ENCODE results near the gene IFIT3. TPM values are rescaled to one million over a fixed set of nuclear protein-coding genes. Genes with fewer than 3 reads are reported as not detected.

Gene IFIT3
- total RNA-seq, 3 donors from 2014 or later (not counting 1 experiment from before 2014, with no cell fraction given) = 12.0 to 31.7 (median 12.2) TPM

GRCh38 chr10:89308736-89309135 lies 19.1 kb upstream of the IFIT3 start:
- H3K4me1 Mint-ChIP-seq = peaks cover 16 to 18% of the 10 kb centered on the region in 2 donors
- H3K4me1 ChIP-seq (ENCODE audit: control insufficient read depth, insufficient read depth, low read length) = peaks cover 5% of the 10 kb centered on the region
- intact Hi-C loops (cut with micrococcal nuclease) = loop anchor here (2.0 kb wide), 1 partner anchor 18 kb away; the partner anchor contains the start of gene IFIT3
- H3K27me3 Mint-ChIP-seq (ENCODE audit: low read depth in 2 of 2) = peaks cover 5 to 6% of the 10 kb centered on the region in 2 donors
- peaks cover 58% of the 10 kb centered on the region for H3K36me3 Mint-ChIP-seq
- H3K27me3 ChIP-seq (ENCODE audit: control insufficient read depth, insufficient read depth, low read length) = no peaks in the 10 kb centered on the region
- H3K27ac ChIP-seq (ENCODE audit: low read length) = no peak overlapping the region
- no peaks in the 10 kb centered on the region for H3K9me3 ChIP-seq (ENCODE audit: control insufficient read depth, insufficient read depth, low read length)
- no peak overlapping the region for H3K4me3 ChIP-seq (ENCODE audit: low read length)
- 94% methylated on average over 3 of the region's 4 CpGs for WGBS (ENCODE audit: insufficient coverage)
- ATAC-seq (no peak), DNase-seq (no peak)
- H3K27ac Mint-ChIP-seq = no peak overlapping the region
- H3K36me3 ChIP-seq (ENCODE audit: control insufficient read depth, insufficient read depth, low read length) = peaks cover 22% of the 10 kb centered on the region
- no peaks in the 10 kb centered on the region for H3K9me3 Mint-ChIP-seq
- H3K4me3 Mint-ChIP-seq = no peak overlapping the region
- TF ChIP-seq, protein P1, sequence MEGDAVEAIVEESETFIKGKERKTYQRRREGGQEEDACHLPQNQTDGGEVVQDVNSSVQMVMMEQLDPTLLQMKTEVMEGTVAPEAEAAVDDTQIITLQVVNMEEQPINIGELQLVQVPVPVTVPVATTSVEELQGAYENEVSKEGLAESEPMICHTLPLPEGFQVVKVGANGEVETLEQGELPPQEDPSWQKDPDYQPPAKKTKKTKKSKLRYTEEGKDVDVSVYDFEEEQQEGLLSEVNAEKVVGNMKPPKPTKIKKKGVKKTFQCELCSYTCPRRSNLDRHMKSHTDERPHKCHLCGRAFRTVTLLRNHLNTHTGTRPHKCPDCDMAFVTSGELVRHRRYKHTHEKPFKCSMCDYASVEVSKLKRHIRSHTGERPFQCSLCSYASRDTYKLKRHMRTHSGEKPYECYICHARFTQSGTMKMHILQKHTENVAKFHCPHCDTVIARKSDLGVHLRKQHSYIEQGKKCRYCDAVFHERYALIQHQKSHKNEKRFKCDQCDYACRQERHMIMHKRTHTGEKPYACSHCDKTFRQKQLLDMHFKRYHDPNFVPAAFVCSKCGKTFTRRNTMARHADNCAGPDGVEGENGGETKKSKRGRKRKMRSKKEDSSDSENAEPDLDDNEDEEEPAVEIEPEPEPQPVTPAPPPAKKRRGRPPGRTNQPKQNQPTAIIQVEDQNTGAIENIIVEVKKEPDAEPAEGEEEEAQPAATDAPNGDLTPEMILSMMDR (IDR thresholded peaks at IDR 0.05) = no peak

DNA sequence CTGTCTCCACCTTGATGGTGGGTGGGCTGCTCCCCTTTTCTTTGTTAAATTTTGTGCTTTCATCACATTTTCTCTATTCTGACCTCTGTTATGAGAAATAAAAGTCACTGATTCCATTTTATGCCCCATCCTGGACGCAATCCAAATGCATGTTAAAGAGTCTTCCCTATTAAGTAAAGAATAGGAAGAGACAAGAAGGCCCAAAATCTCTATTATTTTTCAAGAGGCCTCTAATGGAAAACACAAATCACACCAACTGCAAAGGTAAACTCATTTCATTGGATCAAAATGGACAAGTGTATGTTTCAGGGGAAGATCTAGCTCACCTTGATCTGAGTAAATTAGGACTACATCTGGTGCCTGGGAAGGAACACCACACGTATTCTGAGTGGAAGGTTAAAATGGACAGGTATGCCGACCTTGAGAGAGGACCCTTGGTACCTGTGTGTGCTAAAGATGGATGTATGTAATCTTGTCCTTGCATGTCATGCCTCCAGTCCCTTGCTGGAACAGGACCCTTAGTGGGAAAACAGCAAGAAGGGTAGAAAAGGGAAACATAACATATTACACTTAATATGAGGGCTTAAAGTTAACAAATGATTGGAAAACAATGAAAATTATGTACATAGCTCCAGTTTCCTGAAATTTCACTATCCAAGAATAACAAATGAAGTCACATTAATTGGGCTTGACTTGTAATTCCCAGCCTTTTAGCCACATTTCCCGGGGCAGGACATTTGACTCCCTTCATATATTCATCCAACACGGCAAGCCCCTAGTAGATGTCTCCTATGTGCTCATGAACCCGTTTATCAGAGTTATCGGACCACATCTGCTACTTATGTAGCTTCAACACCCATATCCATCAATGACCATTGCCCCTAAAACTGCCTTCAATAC lies 18.4 kb upstream of the IFIT3 start:
- ATAC-seq (no peak), DNase-seq (no peak)
- Mint-ChIP-seq H3K27ac (no peak overlapping the region), H3K27me3 (ENCODE audit: low read depth in 2 of 2) (peaks cover 6 to 7% of the 10 kb centered on the region in 2 donors), H3K9me3 (no peaks in the 10 kb centered on the region), H3K4me3 (no peak overlapping the region), H3K36me3 (peaks cover 52% of the 10 kb centered on the region), H3K4me1 (peaks cover 9 to 11% of the 10 kb centered on the region in 2 donors)
- no peaks in the 10 kb centered on the region for H3K4me1 ChIP-seq (ENCODE audit: control insufficient read depth, insufficient read depth, low read length)
- intact Hi-C loops (cut with micrococcal nuclease) = loop anchor here (2.0 kb wide), 1 partner anchor 17 kb away; the partner anchor contains the start of gene IFIT3
- TF ChIP-seq, protein P1 (IDR thresholded peaks at IDR 0.05) = no peak
- H3K27ac ChIP-seq (ENCODE audit: low read length) = no peak overlapping the region
- 94% methylated on average over 6 of the region's 7 CpGs for WGBS (ENCODE audit: insufficient coverage)
- no peaks in the 10 kb centered on the region for H3K27me3 ChIP-seq (ENCODE audit: control insufficient read depth, insufficient read depth, low read length)
- H3K4me3 ChIP-seq (ENCODE audit: low read length) = no peak overlapping the region
- peaks cover 22% of the 10 kb centered on the region for H3K36me3 ChIP-seq (ENCODE audit: control insufficient read depth, insufficient read depth, low read length)
- no peaks in the 10 kb centered on the region for H3K9me3 ChIP-seq (ENCODE audit: control insufficient read depth, insufficient read depth, low read length)

DNA sequence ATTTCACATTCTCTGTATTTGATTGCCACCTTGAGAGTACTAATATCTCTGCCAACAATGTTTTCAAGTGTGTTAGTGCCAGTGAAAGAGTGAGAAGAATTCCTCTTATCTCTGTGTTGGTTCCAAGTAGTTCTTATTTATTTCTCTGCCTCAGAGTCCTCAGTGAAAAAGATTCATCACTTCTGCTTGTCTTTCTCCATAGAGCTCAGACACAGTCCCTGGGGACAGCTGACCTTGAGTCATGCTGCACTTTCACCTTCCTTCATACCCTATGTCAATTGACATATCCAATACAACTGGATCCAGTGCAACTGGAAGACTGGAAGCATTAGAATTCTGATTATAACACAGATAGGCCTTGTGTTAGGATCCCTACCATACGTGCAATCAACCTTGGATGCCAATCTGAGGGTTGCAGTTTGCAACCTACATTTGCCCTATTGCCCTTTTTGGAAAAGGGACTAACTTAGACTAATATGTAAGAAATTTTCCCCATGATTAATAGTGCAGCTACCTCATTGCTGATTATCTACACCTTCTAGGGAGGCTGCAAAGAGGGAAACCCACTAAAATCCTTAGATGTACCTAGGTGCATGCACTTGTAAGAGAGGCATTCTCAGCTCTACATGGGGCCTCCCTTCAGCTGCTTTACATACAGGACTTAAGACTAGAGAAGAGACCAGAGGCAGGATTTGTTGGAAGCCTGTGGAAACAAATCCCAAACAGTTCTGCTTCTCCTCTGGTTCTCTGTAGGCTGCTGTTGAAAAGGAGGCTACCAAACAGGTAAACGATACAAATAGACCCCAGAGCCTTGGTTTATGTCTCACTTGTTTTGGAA lies 17.5 kb upstream of the IFIT3 start:
- peaks cover 6 to 7% of the 10 kb centered on the region in 2 donors for H3K27me3 Mint-ChIP-seq (ENCODE audit: low read depth in 2 of 2)
- peaks cover 43% of the 10 kb centered on the region for H3K36me3 Mint-ChIP-seq
- Histone ChIP-seq H3K9me3 (ENCODE audit: control insufficient read depth, insufficient read depth, low read length) (no peaks in the 10 kb centered on the region), H3K4me3 (ENCODE audit: low read length) (no peak overlapping the region), H3K36me3 (ENCODE audit: control insufficient read depth, insufficient read depth, low read length) (peaks cover 22% of the 10 kb centered on the region), H3K27ac (ENCODE audit: low read length) (no peak overlapping the region), H3K27me3 (ENCODE audit: control insufficient read depth, insufficient read depth, low read length) (no peaks in the 10 kb centered on the region), H3K4me1 (ENCODE audit: control insufficient read depth, insufficient read depth, low read length) (no peaks in the 10 kb centered on the region)
- no peaks in the 10 kb centered on the region for H3K9me3 Mint-ChIP-seq
- WGBS (ENCODE audit: insufficient coverage) = 100% methylated on average over 2 of the region's 2 CpGs
- no peak for DNase-seq
- H3K4me3 Mint-ChIP-seq = no peak overlapping the region
- peaks cover under 1 to 8% of the 10 kb centered on the region in 2 donors for H3K4me1 Mint-ChIP-seq
- TF ChIP-seq, protein P1 (IDR thresholded peaks at IDR 0.05) = no peak
- no peak overlapping the region for H3K27ac Mint-ChIP-seq
- no peak for ATAC-seq
- intact Hi-C loops (cut with micrococcal nuclease) = no loop called here
